ENCODE measurements around the gene CD34.

CD34 gene
- total RNA-seq = 0 to 4.8 (median 0.15) reads per million in 17 experiments

- peak in 1 of 4 experiments; percentile 36 for DNase-seq
Measured at GRCh38 chr1:207910591-207911354, at the start of gene CD34. CD34 (minus strand) TSS chr1:207911125; CDS start chr1:207911080, 45 bp downstream.

GRCh38 chr1:207960346-207960745, 49.4 kb upstream of the CD34 start:
- no peak for DNase-seq

GRCh38 chr1:207959910-207960309, 49.0 kb upstream of the CD34 start:
- DNase-seq = no peak

GRCh38 chr1:207959141-207959825, 48.4 kb upstream of the CD34 start:
- peak; percentile 39 to 69 (median 58) for DNase-seq

- DNase-seq = no peak
Measured at GRCh38 chr1:207958376-207959139, 47.6 kb upstream of the CD34 start.

- DNase-seq = no peak
Measured at GRCh38 chr1:207956986-207957385, 46.1 kb upstream of the CD34 start.

- DNase-seq = no peak
Measured at GRCh38 chr1:207954104-207954503, 43.2 kb upstream of the CD34 start.

- DNase-seq = peak in 2 of 4 experiments; percentile 26 to 33
Measured at GRCh38 chr1:207952617-207953542, 42.0 kb upstream of the CD34 start.

GRCh38 chr1:207951652-207952051, 40.7 kb upstream of the CD34 start:
- no peak for DNase-seq

- DNase-seq = no peak
Measured at GRCh38 chr1:207950750-207951149, 39.8 kb upstream of the CD34 start.

GRCh38 chr1:207949571-207950195, 38.8 kb upstream of the CD34 start:
- no peak for DNase-seq

GRCh38 chr1:207948536-207949250, 37.8 kb upstream of the CD34 start:
- DNase-seq = no peak

- no peak for DNase-seq
Measured at GRCh38 chr1:207946756-207947155, 35.8 kb upstream of the CD34 start.

GRCh38 chr1:207944571-207944970, 33.6 kb upstream of the CD34 start:
- DNase-seq = no peak

GRCh38 chr1:207942337-207942741, 31.4 kb upstream of the CD34 start:
- peak; percentile 62 to 70 (median 66) for DNase-seq

GRCh38 chr1:207941665-207942064, 30.7 kb upstream of the CD34 start:
- DNase-seq = peak; percentile 47 to 79 (median 74)

GRCh38 chr1:207938016-207938415, 27.1 kb upstream of the CD34 start:
- DNase-seq = no peak

GRCh38 chr1:207937204-207937603, 26.3 kb upstream of the CD34 start:
- no peak for DNase-seq

GRCh38 chr1:207935166-207935583, 24.2 kb upstream of the CD34 start:
- no peak for DNase-seq

GRCh38 chr1:207933205-207933800, 22.4 kb upstream of the CD34 start:
- no peak for DNase-seq

Measured in suppressor macrophage (primary cell).